GM18951 (cell line): ENCODE data around the gene ARHGAP10.

ENCODE experiments used
- POLR2A ChIP-seq: IDR thresholded peaks from 4 replicates; pipeline ENCODE4 v1.6.1; 2011; ENCODE audit warnings: mild to moderate bottlenecking; ENCODE audit not compliant: insufficient read length, insufficient read depth; ENCODE audit errors: extremely low read depth
- in situ Hi-C: fragments of 300-500 bp; cut with MboI; formaldehyde crosslinking; loops from one replicate; pipeline ENCODE4 v1.12.0; 2022; ENCODE audit warnings: low sequenced_read_pairs, mixed read lengths, inconsistent platforms; ENCODE audit not compliant: unreplicated experiment

Gene ARHGAP10

GRCh38 chr4:147968641-147969040 lies 236.8 kb downstream of the ARHGAP10 start:
- in situ Hi-C loops: no loop called here

DNA sequence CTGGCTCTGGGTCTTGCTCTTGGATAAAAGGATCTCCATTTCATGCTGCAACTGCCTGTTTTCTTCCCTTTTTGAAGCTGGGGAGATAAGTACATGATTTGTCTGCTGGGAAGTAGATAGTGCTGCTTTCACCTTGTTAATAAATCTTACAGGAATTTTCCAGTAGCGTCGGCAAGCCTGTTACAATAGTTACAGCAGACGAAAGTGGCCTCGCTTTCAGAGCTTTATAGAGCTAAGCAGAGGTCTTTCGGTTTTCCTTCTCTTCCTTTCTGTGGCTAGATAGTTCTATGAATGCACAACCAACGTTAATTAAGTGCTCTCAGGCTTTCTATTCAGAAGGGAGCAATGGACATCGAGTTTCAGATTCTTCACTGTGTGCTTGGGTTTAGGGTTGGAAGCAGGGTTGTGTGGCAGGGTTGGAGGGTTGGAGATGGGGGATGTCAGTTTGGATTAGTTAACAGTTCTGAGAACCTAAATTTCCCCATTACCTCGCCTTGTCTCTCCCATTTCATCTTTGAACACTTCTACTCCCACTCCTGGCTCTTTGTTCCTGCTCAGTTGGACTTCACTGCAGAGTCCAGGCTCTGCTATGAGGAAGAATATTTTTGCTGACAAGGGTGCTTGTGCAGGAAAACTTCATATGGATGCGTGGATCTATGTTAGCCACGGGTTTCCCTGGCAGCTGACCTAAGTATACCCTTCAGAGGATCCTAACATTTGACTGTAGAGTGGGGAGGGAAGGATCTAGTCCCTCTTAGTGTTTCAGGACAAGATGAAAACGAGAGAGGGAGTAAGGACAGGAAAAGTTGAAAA lies 237.9 kb downstream of the ARHGAP10 start:
- TF ChIP-seq POLR2A: no peak
- in situ Hi-C loops: no loop called here

More at GRCh38 chr4:147968641-147969040, 236.8 kb downstream of the ARHGAP10 start:
- TF ChIP-seq POLR2A: no peak

- in situ Hi-C loops: no loop called here
- no peak for TF ChIP-seq POLR2A
Measured at GRCh38 chr4:147971116-147971515, 239.2 kb downstream of the ARHGAP10 start.

DNA sequence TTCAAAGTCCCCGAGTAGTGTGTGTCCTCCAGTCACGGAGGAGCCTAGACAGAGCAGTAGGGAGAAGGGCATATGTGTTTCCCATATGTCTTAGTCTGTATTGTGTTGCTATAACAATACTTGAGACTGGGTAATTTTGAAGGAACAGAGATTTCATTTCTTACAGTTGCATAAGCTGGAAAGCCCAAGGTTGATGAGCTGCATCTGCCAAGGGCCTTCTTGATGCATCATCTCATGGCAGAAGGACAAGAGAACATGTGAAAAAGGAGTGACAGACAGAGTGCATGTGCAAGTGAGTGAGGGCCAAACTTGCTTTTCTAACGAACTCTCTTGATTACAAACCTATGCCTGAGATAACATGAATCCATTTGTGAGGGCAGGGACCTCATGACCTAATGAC lies 243.4 kb downstream of the ARHGAP10 start:
- in situ Hi-C loops: no loop called here
- no peak for TF ChIP-seq POLR2A

GRCh38 chr4:147975933-147976928 lies 244.3 kb downstream of the ARHGAP10 start:
- no peak for TF ChIP-seq POLR2A
- in situ Hi-C loops: no loop called here

GRCh38 chr4:147980586-147980985 lies 248.7 kb downstream of the ARHGAP10 start:
- in situ Hi-C loops: no loop called here
- TF ChIP-seq POLR2A: no peak

DNA sequence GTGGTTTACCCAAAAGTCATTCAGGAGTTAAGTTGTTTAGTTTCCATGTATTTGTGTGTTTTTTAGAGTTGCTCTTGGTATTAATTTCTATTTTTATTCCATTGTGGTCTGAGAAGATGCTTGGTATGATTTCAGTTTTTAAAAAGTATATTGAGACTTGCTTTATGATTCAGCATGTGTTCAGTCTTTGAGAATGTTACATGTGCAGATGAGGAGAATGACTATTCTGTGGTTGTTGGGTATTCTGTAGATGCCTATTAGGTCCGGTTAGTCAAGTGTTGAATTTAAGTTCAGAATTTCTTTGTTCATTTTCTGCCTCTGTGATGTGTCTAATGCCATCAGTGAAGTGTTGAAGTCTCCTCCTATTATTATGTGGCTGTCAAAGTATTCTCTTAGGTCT lies 249.4 kb downstream of the ARHGAP10 start:
- in situ Hi-C loops: no loop called here

DNA sequence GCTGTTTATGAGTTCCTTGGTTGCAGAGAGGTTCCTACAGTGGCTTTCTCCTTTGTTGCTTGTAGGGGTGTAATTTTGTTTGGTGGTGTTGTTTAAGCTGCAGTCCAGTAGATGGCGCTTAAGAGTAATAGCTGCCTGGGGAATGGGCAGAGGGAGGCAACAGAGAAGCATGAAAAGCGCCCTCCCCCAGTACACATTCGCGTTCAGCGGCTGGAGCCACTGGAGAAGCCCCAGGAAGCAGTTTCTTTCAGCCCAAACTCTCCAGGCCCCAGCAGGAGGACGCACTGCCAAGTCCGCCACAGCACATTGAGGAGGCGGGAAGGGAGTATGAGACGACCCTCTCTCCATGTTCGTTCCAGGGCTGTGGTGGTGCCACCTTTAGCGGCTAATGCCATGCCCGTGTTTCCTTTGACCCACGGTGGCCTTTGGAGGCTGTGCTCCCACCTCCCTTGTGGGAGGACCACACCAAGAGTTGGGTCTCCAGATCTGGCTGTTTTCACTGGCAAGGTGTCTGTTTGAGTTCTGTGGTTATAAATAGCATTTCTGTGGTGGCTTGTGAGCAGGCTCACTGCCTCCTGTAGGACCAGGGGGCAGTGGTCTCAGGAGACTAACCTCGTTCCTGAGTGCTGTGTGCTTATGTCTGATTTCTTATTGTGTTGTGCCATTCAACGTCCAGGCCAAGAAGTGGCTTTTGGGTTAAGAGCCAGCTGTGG lies 252.3 kb downstream of the ARHGAP10 start:
- no peak for TF ChIP-seq POLR2A
- in situ Hi-C loops: no loop called here

More for the DNA sequence above, 249.4 kb downstream of the ARHGAP10 start:
- TF ChIP-seq POLR2A: no peak

- no peak for TF ChIP-seq POLR2A
- in situ Hi-C loops: no loop called here
Measured at GRCh38 chr4:147984778-147985138, 252.9 kb downstream of the ARHGAP10 start.

DNA sequence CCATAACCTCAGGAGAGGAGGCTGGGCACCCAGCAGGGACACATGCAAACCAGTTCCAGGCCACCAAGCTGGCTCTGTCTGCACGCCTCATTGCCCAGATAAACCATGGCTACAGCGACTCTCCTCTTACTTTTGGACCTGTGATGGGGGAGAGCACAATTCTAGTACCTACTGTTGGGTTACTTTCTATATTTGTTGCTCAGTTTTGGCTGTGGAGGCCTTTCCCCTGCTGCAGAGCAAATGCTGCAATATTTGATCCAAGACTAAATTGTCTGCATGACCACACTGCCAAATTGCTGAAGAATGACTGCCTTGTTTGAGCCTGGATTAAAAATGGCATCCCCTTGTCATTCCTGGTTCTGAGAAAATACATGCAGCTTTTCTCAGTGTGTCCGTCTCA lies 253.5 kb downstream of the ARHGAP10 start:
- in situ Hi-C loops: no loop called here
- no peak for TF ChIP-seq POLR2A

DNA sequence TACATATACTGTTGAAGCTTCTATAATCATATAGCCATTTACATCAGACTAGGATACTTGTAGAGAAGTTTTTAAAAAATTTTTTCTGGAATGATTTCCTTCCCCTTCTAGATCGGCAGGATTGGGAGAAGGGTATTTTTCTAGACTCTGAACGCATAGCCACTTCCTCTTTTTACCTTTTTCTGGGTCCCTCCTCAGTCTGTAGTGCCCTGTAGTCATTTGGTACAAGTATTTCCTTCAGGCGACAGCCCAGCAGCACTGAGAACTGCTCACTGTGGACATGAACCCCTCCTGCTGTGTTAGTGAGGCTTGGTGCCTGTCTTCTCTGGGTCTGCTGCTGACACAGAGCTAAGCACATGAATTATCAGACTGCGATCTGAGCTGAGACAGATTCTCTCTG lies 255.4 kb downstream of the ARHGAP10 start:
- in situ Hi-C loops: no loop called here
- no peak for TF ChIP-seq POLR2A

GRCh38 chr4:147991543-147992283 lies 259.8 kb downstream of the ARHGAP10 start:
- in situ Hi-C loops: no loop called here
- no peak for TF ChIP-seq POLR2A
